Skin epidermis (tissue), 12 donors: ENCODE data around the gene QRSL1.
A peak's percentile ranks its signal among the peaks of the same experiment; 100 is the strongest.
"Not testable (repeated sequence)": the region's sequence is repeated elsewhere in the genome, so short reads cannot be mapped to it uniquely, and the experiment has no call there.

Source experiments
- H3K27ac ChIP-seq, 21 experiments: fragments of 200-600 bp; sonication (generic) in 11 of 21; one replicate each; pipeline ENCODE4 v1.5.0; 2020; ENCODE audit warnings: mild to moderate bottlenecking in 3 of 21, inconsistent platforms in 2 of 21, moderate library complexity in 2 of 21
- H3K4me3 ChIP-seq, 7 experiments: fragments of 200-600 bp; sonication (generic) in 2 of 7; one replicate each; pipeline ENCODE4 v1.5.0; 2020; ENCODE audit warnings: inconsistent platforms in 2 of 7, mild to moderate bottlenecking in 2 of 7, moderate library complexity in 1 of 7

The QRSL1 gene

GRCh38 chr6:106667022-106667402 is 37.6 kb downstream of the QRSL1 start:
- H3K27ac ChIP-seq = no peak overlapping the region

DNA sequence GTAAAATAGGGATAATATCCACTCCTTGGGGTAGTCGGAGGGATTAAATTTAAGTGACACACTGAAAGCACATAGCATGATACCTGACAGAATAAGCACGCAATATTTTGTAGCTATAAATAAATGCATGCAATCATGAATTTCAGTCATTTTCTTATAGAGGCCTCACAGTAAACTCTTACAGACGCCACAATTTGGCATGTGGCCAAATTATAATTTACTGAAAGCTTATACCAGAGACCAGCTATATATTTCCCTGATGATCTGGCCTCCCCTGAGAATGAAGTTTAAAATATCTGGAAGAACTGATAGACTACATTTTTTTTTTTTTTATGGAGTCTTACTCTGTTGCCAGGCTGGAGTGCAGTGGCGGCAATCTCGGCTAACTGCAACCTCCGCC is 40.9 kb downstream of the QRSL1 start:
- Histone ChIP-seq H3K27ac (no peak overlapping the region), H3K4me3 (no peak overlapping the region)

More at GRCh38 chr6:106667022-106667402, 37.6 kb downstream of the QRSL1 start:
- no peak overlapping the region for H3K4me3 ChIP-seq

DNA sequence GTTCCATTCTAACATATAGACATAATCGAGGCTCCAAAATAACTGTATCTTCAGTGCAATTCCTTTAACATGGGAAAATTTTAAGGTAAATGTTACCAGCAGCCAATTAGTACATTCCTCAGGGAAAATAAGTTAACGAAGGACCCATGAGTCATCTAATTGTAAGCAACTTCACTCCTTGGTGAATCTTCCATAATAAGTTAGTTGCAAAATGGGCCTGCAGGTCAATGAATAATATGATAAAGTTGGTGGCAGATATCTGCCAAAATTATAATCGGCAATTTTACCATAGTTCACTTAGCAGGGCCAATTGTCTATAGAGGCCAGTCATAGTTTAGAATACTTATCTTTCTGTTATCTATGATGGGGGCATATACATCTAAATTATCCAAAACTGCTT is 42.3 kb downstream of the QRSL1 start:
- Histone ChIP-seq H3K27ac (no peak overlapping the region), H3K4me3 (no peak overlapping the region)

GRCh38 chr6:106674541-106675229 is 45.3 kb downstream of the QRSL1 start:
- H3K27ac ChIP-seq = no peak overlapping the region
- H3K4me3 ChIP-seq = no peak overlapping the region

- no peak overlapping the region for H3K4me3 ChIP-seq
- H3K27ac ChIP-seq = no peak overlapping the region
These were observed 47.9 kb downstream of the QRSL1 start for GRCh38 chr6:106677282-106677681.

DNA sequence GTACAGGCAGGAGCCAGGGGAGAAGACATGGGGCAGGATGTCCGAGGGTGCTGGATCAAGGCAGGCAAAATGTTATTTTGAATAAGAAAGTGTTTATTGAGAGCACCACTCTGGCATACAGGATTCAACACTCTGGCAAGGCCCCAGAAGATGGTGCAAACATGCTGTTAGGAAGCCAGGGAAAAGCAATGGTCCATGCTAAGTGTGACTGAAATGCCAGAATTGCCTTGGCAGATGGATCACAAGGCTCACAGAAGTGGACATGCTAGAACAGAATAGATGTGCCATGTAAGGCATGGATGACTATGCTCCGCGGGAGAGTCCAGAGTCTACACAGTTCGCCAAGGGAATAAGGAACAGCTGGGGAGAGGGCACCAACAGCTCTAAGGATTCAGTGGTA is 54.6 kb downstream of the QRSL1 start:
- Histone ChIP-seq H3K4me3 (no peak overlapping the region), H3K27ac (no peak overlapping the region)

GRCh38 chr6:106685833-106686232 is 56.5 kb downstream of the QRSL1 start:
- no peak overlapping the region for H3K27ac ChIP-seq

GRCh38 chr6:106688177-106688951 is 59.0 kb downstream of the QRSL1 start:
- Histone ChIP-seq H3K27ac (no peak overlapping the region), H3K4me3 (no peak overlapping the region)

More at GRCh38 chr6:106685833-106686232, 56.5 kb downstream of the QRSL1 start:
- H3K4me3 ChIP-seq = no peak overlapping the region

DNA sequence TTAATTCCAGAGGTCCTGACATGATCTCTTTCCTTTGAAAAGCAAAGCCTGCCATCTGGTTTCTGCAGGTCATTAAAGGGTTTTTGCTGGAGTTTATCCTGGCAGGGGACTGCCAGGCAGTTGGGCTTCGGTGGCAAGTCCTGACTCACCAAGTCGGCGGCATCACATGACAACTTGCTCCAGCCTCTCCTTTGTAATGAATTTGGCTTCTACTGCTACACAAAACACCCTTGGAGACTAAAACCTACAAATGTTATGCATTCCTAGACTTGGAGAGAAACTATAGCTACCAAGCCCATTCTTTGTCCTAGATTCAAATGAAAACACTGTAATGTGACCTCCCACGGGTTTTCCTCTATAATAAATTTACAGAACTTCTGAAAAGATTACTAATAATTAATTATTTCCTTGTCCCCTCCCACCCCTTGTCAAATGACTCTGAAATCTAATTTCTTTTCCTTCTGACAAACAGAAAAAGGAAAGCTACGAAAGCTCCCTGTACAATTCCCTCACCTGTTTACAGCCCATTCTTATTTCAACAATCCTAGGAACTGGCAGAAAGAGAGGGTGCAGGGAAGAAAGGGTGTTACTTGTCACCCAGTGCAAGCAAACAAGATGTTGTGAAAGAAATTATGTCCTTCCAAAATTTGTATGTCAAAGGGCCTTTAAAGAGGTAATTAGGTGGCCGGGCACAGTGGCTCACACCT is 62.9 kb downstream of the QRSL1 start:
- no peak overlapping the region for H3K4me3 ChIP-seq
- peak overlapping the region in 8 of 21 experiments; percentile 18 to 59 (median 41) for H3K27ac ChIP-seq

GRCh38 chr6:106692819-106693208 is 63.4 kb downstream of the QRSL1 start:
- Histone ChIP-seq H3K4me3 (no peak overlapping the region), H3K27ac (peak overlapping the region in 8 of 21 experiments; percentile 18 to 59 (median 41))

DNA sequence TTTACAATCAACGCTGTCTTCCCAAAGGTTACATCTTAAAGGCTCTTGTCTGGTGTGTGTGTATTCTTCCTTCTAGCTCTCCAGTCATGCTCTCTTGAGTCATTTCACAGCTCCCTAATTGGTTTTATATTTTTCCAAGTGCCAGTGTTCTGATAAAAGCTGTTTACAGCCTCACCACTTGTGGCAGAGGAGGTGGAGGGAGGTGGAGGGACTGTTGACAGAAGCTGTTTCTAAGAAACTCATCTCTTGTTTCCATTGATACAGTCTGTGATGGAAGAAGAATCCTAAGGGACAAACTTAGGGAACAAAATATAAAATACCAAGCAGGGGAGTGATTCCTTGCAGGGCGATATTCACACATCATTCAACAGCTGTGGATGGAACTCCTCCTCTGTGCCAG is 64.0 kb downstream of the QRSL1 start:
- Histone ChIP-seq H3K4me3 (no peak overlapping the region), H3K27ac (peak overlapping the region in 1 of 21 experiments; percentile 49)

GRCh38 chr6:106694343-106694742 is 65.0 kb downstream of the QRSL1 start:
- H3K4me3 ChIP-seq = no peak overlapping the region
- H3K27ac ChIP-seq = no peak overlapping the region

DNA sequence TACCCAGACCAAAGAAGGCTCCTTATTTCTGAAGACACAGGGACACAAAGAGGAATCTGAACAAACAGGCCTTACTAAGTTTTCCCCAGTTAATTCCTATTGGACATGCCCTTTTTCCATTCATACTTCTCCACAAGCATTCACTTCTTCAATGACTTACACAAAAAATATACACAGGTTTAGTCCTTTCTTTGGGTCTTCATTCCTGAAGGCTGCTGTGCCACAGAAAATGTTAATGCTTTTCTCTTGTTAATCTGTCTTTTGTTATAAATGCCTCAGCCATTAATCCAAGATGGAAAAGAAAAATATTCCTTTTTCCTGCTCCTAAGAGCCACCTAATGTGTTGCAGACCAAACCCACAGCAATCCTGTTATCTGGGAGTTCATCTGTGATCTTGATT is 71.2 kb downstream of the QRSL1 start:
- no peak overlapping the region for H3K27ac ChIP-seq

GRCh38 chr6:106701201-106701600 is 71.8 kb downstream of the QRSL1 start:
- not testable (repeated sequence) for H3K4me3 ChIP-seq
- peak overlapping the region in 1 of 21 experiments; percentile 35 for H3K27ac ChIP-seq

More for the DNA sequence above, 71.2 kb downstream of the QRSL1 start:
- no peak overlapping the region for H3K4me3 ChIP-seq

GRCh38 chr6:106702046-106702445 is 72.7 kb downstream of the QRSL1 start:
- no peak overlapping the region for H3K4me3 ChIP-seq
- peak overlapping the region in 2 of 21 experiments; percentile 35 for H3K27ac ChIP-seq

DNA sequence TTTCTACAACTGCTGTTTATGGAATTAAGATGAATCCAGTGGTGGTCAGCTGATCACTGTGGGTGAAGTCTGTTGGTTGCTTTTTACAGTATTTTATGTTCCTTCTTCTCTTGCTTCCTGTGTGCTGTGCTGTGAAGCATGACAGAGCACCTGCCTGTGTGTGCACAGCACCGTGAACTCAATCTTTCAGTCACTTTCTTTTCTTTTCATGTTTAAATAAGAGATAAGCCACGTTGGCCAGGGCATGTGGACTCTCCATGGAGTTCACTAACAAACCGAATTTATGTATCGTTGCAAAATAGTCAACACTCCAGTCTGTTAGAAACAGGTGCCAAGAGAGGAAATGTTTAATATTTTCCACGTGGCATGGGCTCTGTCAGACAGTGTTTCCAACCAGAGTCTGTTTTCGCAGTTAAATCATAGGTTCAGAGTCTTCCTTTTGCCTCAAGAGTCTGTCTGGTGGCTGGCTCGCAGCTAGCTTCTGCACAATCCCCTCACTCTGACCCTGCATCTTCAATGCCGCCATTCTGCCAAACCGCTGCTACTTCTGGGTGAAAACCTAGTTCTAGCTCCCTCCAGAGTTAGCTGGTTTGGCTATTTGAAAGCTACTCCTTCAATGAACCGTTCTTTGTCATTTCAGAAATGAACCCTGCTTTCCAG is 73.2 kb downstream of the QRSL1 start:
- no peak overlapping the region for H3K4me3 ChIP-seq
- peak overlapping the region in 2 of 21 experiments; percentile 55 to 60 for H3K27ac ChIP-seq

DNA sequence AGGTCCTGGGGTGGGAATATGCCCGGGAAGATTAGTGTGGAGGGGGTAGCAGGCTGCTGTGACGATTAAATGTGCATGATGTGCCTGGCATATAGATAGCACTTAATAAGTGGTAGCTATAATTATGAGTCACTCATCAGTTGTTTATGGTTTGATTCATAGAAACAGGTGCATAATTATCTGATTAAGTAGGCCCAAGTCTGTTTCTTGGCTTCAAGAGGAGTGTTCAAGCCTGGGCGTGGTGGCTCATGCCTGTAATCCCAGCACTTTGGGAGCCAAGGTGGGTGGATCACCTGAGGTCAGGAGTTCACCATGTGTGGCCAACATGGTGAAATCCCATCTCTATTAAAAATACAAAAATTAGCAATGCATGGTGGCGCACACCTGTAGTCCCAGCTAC is 74.9 kb downstream of the QRSL1 start:
- Histone ChIP-seq H3K4me3 (no peak overlapping the region), H3K27ac (no peak overlapping the region)

DNA sequence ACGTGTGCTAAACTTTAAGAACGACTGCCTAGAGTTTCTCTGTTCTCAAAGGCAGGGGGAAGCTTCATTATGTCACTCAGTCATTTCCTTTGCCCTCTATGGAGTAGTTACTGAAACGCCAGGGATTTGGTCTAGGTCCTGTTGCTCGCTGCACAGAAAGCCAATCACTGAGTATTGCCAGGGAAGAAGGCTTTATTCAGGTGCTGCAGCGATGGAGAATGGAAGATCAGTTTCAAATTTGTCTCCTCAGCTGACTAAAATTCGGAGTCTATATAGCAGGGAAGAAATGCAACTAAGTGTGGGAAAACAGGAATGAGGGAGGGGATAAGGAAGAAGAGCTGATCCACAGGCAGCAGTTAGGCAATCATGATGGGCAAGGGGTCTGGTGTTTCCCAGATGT is 75.8 kb downstream of the QRSL1 start:
- Histone ChIP-seq H3K4me3 (no peak overlapping the region), H3K27ac (no peak overlapping the region)

- H3K27ac ChIP-seq = no peak overlapping the region
- H3K4me3 ChIP-seq = no peak overlapping the region
These were observed 81.2 kb downstream of the QRSL1 start for GRCh38 chr6:106710580-106710979.

DNA sequence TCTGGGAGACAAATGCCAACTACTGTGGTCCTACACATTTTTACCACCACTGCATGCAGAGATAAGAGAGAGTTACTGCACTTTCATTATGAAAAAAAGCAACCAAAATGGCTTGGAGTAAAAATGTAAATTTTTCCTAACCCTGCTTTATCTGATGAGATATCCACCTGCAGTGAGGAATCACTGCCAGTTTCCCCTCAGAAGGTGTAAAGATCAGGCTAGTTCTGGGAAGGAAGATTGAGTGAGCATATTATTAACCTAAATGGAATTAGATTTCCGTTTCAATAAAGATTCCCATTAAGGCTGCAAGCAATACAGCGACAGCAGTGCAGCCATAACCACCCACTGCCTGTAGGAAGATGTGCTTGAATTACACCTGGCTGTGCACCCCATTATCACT is 84.9 kb downstream of the QRSL1 start:
- Histone ChIP-seq H3K27ac (no peak overlapping the region), H3K4me3 (no peak overlapping the region)
